Smooth muscle cell (in vitro differentiated cells): ENCODE data around the gene NCF4. TPM values are rescaled to one million over a fixed set of nuclear protein-coding genes. Genes with fewer than 3 reads are reported as not detected.

ENCODE experiments used
- DNase-seq: peaks from one replicate; lab custom pipeline; 2025; ENCODE audit not compliant: unreplicated experiment; lab: John Stamatoyannopoulos, UW
- H2AFZ ChIP-seq: fragments of 200-600 bp; sonication (generic); 2 replicates; pipeline ENCODE4 v1.6.0; 2016; ENCODE audit warnings: antibody characterized with exemption, low read depth, mild to moderate bottlenecking
- H3F3A ChIP-seq: fragments of 200-600 bp; sonication (generic); 2 replicates; pipeline ENCODE4 v1.6.0; 2017; ENCODE audit warnings: antibody characterized with exemption, low read depth
- H3K27ac ChIP-seq: fragments of 200-600 bp; sonication (generic); 2 replicates; pipeline ENCODE4 v1.5.1; 2016; ENCODE audit warnings: low read depth, mild to moderate bottlenecking
- H3K27me3 ChIP-seq: fragments of 200-600 bp; sonication (generic); 2 replicates; pipeline ENCODE4 v1.6.1; 2016; ENCODE audit warnings: low read depth, mild to moderate bottlenecking
- H3K36me3 ChIP-seq: fragments of 200-600 bp; sonication (generic); 2 replicates; pipeline ENCODE4 v1.5.1; 2016; ENCODE audit warnings: low read depth
- H3K4me1 ChIP-seq: fragments of 200-600 bp; sonication (generic); 2 replicates; pipeline ENCODE4 v1.5.1; 2016; ENCODE audit warnings: low read depth
- H3K4me2 ChIP-seq: fragments of 200-600 bp; sonication (generic); 2 replicates; pipeline ENCODE4 v1.6.0; 2016; ENCODE audit warnings: mild to moderate bottlenecking
- H3K4me3 ChIP-seq: fragments of 200-600 bp; sonication (generic); 2 replicates; pipeline ENCODE4 v1.5.1; 2016; ENCODE audit warnings: mild to moderate bottlenecking
- H3K79me2 ChIP-seq: fragments of 200-600 bp; sonication (generic); 2 replicates; pipeline ENCODE4 v1.6.0; 2016; ENCODE audit warnings: low read depth, mild to moderate bottlenecking
- H3K9ac ChIP-seq: fragments of 200-600 bp; sonication (generic); 2 replicates; pipeline ENCODE4 v1.6.0; 2016; ENCODE audit warnings: low read depth
- H3K9me3 ChIP-seq: fragments of 200-600 bp; sonication (generic); replicated peaks from 2 replicates; pipeline ENCODE4 v1.5.1; 2016; ENCODE audit warnings: low read depth
- H4K20me1 ChIP-seq: fragments of 200-600 bp; sonication (generic); 2 replicates; pipeline ENCODE4 v1.6.0; 2016; ENCODE audit warnings: low read depth
- CTCF ChIP-seq: fragments of 200-600 bp; sonication (generic); IDR thresholded peaks from 2 replicates; pipeline ENCODE4 v1.5.1; 2017; ENCODE audit warnings: borderline replicate concordance, mild to moderate bottlenecking, antibody characterized with exemption; ENCODE audit not compliant: insufficient read depth, poor library complexity, severe bottlenecking
- WGBS: methylation state at CpG from one replicate; pipeline ENCODE4 v1.1.7; 2016; ENCODE audit warnings: low lambda C conversion rate; 5-methylcytosine and 5-hydroxymethylcytosine counted together
- polyA plus RNA-seq: library from polyadenylated mRNA; unstranded; fragments of >200 nt; fragmentation: Nextera tagmentation; extraction: Ambion mirVana; gene quantifications from 2 replicates; pipeline ENCODE4 v1.2.1, GENCODE V29; 2016
- total RNA-seq: library from RNA; depleted of rRNA; stranded (reverse); fragments of >200 nt; gene quantifications from 2 replicates; pipeline ENCODE4 v1.2.3, GENCODE V29; 2014

Gene NCF4
- total and polyA plus RNA-seq, 2 experiments from 2014 or later, result 0.15 TPM; not detected in 1

- Histone ChIP-seq H3K4me2 (no peak overlapping the region), H3K27me3 (peaks cover 21% of the 10 kb centered on the region), H3K4me1 (peaks cover 13% of the 10 kb centered on the region), H3K36me3 (no peaks in the 10 kb centered on the region), H3K9ac (no peak overlapping the region), H4K20me1 (no peaks in the 10 kb centered on the region), H2AFZ (no peak overlapping the region), H3K4me3 (no peak overlapping the region), H3F3A (no peaks in the 10 kb centered on the region), H3K79me2 (no peaks in the 10 kb centered on the region), H3K27ac (no peak overlapping the region), H3K9me3 (no peaks in the 10 kb centered on the region)
- DNase-seq, result no peak
- WGBS, result 94% methylated on average over 5 of the region's 5 CpGs
- TF ChIP-seq CTCF, result no peak
Measured at GRCh38 chr22:36829370-36830002, 31.3 kb upstream of the NCF4 start.

DNA sequence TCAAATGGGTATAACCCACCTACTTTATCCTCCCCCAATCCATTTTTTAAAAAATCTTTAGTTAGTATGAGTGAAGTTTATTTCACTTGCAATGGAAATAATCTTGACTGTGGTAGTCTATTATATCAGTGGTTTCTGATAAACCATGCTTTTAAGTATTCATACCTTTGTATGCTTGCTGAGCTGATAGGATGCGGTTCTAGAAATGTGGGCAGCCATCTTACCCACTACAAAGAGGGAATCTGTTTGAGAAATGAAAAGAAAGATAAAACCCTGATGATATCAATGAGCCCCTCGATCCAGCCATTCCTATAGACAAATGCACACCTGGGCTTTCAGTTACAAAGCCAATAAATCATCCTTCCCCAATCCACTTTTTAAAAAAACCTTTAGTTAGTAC is 30.2 kb upstream of the NCF4 start:
- DNase-seq, result no peak
- Histone ChIP-seq H3K9me3 (no peaks in the 10 kb centered on the region), H3K79me2 (no peaks in the 10 kb centered on the region), H3K36me3 (no peaks in the 10 kb centered on the region), H3K4me1 (peaks cover 13% of the 10 kb centered on the region), H3K4me2 (no peak overlapping the region), H3F3A (no peaks in the 10 kb centered on the region), H3K4me3 (no peak overlapping the region), H3K27me3 (peaks cover 24% of the 10 kb centered on the region), H2AFZ (no peak overlapping the region), H3K27ac (no peak overlapping the region), H3K9ac (no peak overlapping the region), H4K20me1 (no peaks in the 10 kb centered on the region)
- WGBS, result 93% methylated on average over 2 of the region's 2 CpGs
- no peak for TF ChIP-seq CTCF

DNA sequence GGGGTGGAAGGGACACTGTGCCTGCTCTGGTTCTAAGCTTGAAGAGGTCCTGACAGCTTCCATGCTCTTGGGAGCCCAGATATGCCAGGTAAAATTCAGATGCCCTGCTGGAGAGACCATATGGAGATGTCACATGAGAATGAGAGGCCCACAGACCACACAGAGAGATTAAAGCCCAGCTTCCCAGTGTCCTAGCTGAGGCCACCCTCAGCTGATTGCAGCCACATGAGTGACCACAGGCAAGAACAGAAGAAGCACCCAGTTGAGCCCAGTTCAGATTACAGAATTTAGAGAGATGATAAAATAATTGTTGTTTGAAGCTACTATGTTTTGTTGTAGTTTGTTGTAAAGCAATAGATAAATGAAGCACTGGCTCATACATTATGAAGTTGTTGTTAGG is 29.6 kb upstream of the NCF4 start:
- no peaks in the 10 kb centered on the region for H3K79me2 ChIP-seq
- no peaks in the 10 kb centered on the region for H3K36me3 ChIP-seq
- no peak for TF ChIP-seq CTCF
- no peak overlapping the region for H3K27ac ChIP-seq
- no peak for DNase-seq
- H2AFZ ChIP-seq, result no peak overlapping the region
- no peak overlapping the region for H3K9ac ChIP-seq
- H3K27me3 ChIP-seq, result peaks cover 22% of the 10 kb centered on the region
- no peak overlapping the region for H3K4me2 ChIP-seq
- H3K4me1 ChIP-seq, result peaks cover 13% of the 10 kb centered on the region
- no peaks in the 10 kb centered on the region for H3F3A ChIP-seq
- no peak overlapping the region for H3K4me3 ChIP-seq
- no peaks in the 10 kb centered on the region for H3K9me3 ChIP-seq
- H4K20me1 ChIP-seq, result no peaks in the 10 kb centered on the region

DNA sequence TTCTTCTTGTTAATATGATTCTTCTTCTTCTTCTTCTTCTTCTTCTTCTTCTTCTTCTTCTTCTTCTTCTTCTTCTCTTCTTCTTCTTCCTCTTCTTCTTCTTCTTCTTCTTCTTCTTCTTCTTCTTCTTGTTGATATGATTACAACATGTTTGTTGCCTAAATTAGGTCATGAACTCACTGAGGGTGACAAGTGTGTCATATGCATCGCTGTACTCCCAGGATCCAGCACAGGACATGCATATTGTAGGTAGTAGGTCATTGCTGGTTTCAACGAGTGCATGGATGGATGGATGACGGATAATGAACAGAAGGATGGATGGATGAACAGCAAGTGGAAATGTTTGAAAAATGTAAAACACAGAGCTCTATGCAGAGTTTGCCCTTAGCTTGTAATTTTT is 29.1 kb upstream of the NCF4 start:
- no peaks in the 10 kb centered on the region for H4K20me1 ChIP-seq

More for the DNA sequence above, 29.1 kb upstream of the NCF4 start:
- H2AFZ ChIP-seq, result no peak overlapping the region
- no peak for DNase-seq
- H3K79me2 ChIP-seq, result no peaks in the 10 kb centered on the region
- H3K27ac ChIP-seq, result no peak overlapping the region
- no peaks in the 10 kb centered on the region for H3K36me3 ChIP-seq
- peaks cover 22% of the 10 kb centered on the region for H3K27me3 ChIP-seq
- H3K4me1 ChIP-seq, result peaks cover 9% of the 10 kb centered on the region
- TF ChIP-seq CTCF, result no peak
- 90% methylated on average over 3 of the region's 3 CpGs for WGBS
- H3K9ac ChIP-seq, result no peak overlapping the region
- H3K9me3 ChIP-seq, result no peaks in the 10 kb centered on the region
- no peak overlapping the region for H3K4me2 ChIP-seq
- no peaks in the 10 kb centered on the region for H3F3A ChIP-seq
- no peak overlapping the region for H3K4me3 ChIP-seq
